Omental fat pad (tissue), 4 donors: Measurements from ENCODE around the gene HUS1. TPM values are rescaled to one million over a fixed set of nuclear protein-coding genes. Genes with fewer than 3 reads are reported as not detected.

Experiments used
- ATAC-seq: fragments of 150-250 bp; one replicate; pipeline ENCODE4 v1.9.1; 2016; ENCODE audit warnings: mild to moderate bottlenecking, moderate library complexity; ENCODE audit not compliant: low FRiP score
- DNase-seq: peaks from one replicate; pipeline ENCODE4 v3.0.0-alpha.2; 2019; ENCODE audit warnings: low spot score
- total RNA-seq, 4 donors: library from RNA; depleted of rRNA; stranded (reverse); fragments of >200 nt; gene quantifications; one replicate each; pipeline ENCODE4 v1.1.0, GENCODE V29; 2016
- TF ChIP-seq, protein P1 (sequence below), 3 donors: fragments of 450-650 bp; IDR thresholded peaks; one replicate each; pipeline ENCODE4 v1.5.1; 2016 to 2017; ENCODE audit warnings: antibody characterized with exemption in 3 of 3, mild to moderate bottlenecking in 3 of 3, moderate library complexity in 2 of 3

Gene HUS1
- 10 to 100 TPM; 21.7 to 43.0 (median 32.2) TPM for total RNA-seq

DNA sequence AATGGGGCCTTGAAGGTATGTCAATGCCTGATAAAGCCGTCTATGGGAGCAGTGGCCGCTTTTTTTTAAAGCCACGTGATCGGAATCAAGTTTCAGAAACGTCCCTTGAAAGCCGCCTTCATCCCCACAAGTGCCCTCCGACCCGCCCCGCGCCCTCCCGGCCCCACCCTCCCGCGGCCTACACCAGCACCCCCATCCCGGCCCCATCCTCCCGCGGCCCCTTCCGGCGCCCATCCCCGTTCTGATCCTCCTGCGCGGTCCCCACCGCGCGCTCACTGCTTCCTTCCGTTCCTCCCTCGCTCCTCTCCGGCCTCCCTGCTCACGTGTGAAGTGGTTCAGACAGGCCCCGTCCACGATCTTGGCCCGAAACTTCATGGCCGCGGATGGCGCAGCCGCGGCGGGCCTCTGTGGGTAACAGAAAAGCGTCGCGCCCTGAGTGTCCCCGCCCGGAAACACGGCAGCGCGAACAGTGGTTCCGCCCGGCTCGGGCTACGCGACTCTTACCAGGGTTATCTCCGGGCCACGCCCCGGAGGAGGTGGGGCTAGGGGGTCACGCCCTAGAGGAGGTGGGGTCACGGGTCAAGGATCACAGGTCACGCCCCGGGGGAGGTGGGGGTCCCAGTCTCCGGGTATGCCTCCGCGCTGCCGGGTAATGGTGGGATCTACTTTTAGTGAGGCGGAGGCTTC is at the start of gene HUS1:
Gene HUS1, minus strand, starts transcription at position 471 of the 687 bp plus-strand sequence. Its CDS starts 96 bp downstream, at position 375.
- ATAC-seq (peak; percentile 99), DNase-seq (peak; percentile 79)
- TF ChIP-seq, protein P1, sequence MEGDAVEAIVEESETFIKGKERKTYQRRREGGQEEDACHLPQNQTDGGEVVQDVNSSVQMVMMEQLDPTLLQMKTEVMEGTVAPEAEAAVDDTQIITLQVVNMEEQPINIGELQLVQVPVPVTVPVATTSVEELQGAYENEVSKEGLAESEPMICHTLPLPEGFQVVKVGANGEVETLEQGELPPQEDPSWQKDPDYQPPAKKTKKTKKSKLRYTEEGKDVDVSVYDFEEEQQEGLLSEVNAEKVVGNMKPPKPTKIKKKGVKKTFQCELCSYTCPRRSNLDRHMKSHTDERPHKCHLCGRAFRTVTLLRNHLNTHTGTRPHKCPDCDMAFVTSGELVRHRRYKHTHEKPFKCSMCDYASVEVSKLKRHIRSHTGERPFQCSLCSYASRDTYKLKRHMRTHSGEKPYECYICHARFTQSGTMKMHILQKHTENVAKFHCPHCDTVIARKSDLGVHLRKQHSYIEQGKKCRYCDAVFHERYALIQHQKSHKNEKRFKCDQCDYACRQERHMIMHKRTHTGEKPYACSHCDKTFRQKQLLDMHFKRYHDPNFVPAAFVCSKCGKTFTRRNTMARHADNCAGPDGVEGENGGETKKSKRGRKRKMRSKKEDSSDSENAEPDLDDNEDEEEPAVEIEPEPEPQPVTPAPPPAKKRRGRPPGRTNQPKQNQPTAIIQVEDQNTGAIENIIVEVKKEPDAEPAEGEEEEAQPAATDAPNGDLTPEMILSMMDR (IDR thresholded peaks at IDR 0.05): no peak

DNA sequence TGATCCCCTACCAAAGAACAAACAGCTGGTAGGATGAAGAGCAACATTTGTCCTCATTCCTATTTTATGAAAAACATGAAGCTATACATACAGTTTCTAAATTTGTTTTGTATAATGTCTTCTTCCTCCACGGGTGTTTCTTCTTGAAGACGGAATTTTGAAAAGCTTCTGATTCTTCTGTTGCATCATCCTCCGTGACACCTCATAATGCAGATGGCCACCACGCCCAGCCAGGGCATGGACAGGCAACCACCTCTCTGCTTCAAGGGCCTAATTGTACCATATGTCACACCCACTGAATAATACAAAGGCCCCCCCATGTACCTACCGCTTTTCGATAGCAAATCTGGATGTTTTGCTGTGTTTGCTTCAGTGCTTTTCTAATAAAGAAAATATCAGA is 49.5 kb upstream of the HUS1 start, which contains the start of gene SUN3:
Gene SUN3, minus strand, starts transcription at position 170 of the 400 bp plus-strand sequence. Its CDS starts 169 bp downstream, at position 1.
- ATAC-seq (no peak), DNase-seq (no peak)
- TF ChIP-seq, protein P1 (IDR thresholded peaks at IDR 0.05): no peak

GRCh38 chr7:48025624-48026023 is 46.2 kb upstream of the HUS1 start:
- DNase-seq (no peak), ATAC-seq (no peak)
- TF ChIP-seq, protein P1 (IDR thresholded peaks at IDR 0.05): no peak

DNA sequence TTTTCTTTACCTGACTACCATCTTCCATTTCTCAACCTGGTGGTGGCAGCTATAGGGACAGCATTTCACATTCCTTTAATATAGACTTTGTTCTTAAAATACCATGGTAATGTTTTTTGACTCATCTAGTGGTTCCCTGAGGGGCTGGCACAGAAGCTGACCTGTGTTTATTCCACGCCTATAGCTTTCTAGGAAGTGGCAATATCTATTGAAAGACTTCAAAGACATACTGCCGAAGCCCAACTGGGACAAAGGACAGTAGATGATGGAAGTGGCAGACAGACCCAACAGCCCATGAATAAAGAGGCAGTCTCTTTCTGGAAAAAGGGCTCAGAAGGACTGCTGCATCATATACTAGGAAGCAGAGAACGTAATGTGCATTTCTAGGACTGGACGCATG is 38.3 kb upstream of the HUS1 start:
- ATAC-seq (no peak), DNase-seq (no peak)
- TF ChIP-seq, protein P1 (IDR thresholded peaks at IDR 0.05): no peak

- DNase-seq (no peak), ATAC-seq (no peak)
- TF ChIP-seq, protein P1 (IDR thresholded peaks at IDR 0.05): no peak
Measured at GRCh38 chr7:48016641-48017040, 37.2 kb upstream of the HUS1 start.

DNA sequence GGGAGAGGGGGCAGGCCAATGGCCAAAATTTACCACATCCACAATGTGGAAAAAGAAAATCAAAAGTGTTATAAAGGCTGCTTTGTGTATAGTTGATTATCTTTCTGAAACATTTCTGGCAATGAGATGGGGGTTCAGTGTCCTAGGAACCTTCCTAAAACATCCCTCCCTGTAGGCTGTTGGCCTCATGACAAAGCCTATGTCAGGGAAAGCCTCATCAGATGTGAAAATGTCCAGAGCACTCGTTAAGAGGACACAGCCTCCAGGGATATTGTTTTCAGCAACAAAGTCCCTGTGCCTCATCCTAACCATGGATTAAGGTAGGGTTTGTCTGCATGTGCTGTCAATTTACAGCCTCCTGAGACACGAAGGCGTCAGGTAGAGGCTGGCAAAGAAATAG is 32.5 kb upstream of the HUS1 start:
- DNase-seq (no peak), ATAC-seq (no peak)
- TF ChIP-seq, protein P1 (IDR thresholded peaks at IDR 0.05): no peak

DNA sequence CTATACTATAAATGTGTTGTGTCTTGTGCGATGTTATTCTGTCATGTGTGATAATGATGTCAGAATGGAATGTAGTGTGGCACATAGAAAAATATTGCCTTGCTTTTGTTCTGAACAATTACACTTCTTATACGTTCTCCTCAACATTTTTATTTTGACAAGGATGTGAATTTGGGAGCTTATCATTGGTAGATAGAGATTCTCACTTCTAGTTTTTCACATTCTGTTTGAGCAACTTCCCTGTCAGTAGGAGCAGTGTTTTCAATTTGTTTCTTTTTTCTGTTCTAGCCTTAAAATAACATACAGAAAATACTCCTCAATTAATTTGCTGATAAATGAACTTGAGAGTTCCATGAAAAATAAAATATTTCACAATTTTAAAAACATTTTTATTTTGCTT is 31.9 kb upstream of the HUS1 start:
- TF ChIP-seq, protein P1 (IDR thresholded peaks at IDR 0.05): no peak
- ATAC-seq (no peak), DNase-seq (no peak)
